Epithelial cell of proximal tubule (primary cell): Measurements from ENCODE around the gene TRIM44. TPM values are rescaled to one million over a fixed set of nuclear protein-coding genes. Genes with fewer than 3 reads are reported as not detected.
"Not testable (repeated sequence)": the region's sequence is repeated elsewhere in the genome, so short reads cannot be mapped to it uniquely, and the experiment has no call there.

ENCODE experiments used
- DNase-seq: peaks from one replicate; pipeline ENCODE4 v3.0.0-alpha.2; 2011; ENCODE audit warnings: low read depth
- H3K4me3 ChIP-seq: 2 replicates; pipeline ENCODE4 v1.5.1; 2011; ENCODE audit warnings: low read depth, mild to moderate bottlenecking, low read length
- total RNA-seq: library from RNA; depleted of rRNA; stranded (reverse); fragments of >200 nt; gene quantifications from 2 replicates; pipeline ENCODE4 v1.2.3, GENCODE V29; 2015
- TF ChIP-seq, protein P1 (sequence below): conservative IDR thresholded peaks from 2 replicates; pipeline ENCODE4 v1.5.1; 2012; ENCODE audit warnings: low read depth, mild to moderate bottlenecking, low read length

Gene TRIM44
- total RNA-seq, 1 donor from 2014 or later: 42.1 TPM

DNA sequence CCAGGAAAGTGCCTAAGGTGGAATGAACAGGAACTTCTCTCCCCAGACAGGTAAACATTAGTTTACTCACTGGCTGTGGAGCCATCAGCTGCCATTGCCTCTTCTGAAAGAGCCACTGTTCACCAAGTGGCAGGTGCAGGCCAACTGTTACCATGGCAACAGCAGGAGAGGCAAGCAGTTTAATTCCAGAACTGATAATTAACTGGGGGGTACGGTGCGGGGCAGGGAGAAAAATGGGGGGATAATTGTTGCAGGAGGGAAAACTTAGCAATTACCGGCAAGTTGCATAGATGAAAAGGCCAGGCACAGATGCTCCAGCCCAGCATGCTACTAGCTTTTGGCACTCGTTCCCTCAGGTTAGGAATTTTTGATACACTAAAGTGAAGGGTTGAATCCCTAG, 85.1 kb downstream of the TRIM44 start:
- TF ChIP-seq, protein P1, sequence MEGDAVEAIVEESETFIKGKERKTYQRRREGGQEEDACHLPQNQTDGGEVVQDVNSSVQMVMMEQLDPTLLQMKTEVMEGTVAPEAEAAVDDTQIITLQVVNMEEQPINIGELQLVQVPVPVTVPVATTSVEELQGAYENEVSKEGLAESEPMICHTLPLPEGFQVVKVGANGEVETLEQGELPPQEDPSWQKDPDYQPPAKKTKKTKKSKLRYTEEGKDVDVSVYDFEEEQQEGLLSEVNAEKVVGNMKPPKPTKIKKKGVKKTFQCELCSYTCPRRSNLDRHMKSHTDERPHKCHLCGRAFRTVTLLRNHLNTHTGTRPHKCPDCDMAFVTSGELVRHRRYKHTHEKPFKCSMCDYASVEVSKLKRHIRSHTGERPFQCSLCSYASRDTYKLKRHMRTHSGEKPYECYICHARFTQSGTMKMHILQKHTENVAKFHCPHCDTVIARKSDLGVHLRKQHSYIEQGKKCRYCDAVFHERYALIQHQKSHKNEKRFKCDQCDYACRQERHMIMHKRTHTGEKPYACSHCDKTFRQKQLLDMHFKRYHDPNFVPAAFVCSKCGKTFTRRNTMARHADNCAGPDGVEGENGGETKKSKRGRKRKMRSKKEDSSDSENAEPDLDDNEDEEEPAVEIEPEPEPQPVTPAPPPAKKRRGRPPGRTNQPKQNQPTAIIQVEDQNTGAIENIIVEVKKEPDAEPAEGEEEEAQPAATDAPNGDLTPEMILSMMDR: no peak
- H3K4me3 ChIP-seq: no peak overlapping the region
- DNase-seq: no peak

DNA sequence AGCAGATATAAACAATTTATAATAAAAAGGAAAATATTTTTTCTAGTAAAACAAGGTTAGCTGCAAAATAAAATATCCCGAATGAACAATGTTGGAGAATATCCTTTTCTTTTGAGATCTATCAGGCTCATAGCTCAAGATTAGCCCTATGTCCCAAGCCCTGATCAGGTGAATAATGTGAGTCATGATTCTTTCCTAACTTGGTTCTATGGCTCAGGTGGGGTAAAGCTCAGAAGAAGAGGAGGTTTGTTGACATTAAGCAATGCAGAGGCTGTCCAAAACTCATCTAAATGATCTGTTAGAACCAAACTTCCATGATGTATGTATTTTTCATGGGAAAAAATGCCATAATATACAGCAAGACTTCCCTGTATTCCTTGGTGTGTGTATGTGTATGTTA, 86.1 kb downstream of the TRIM44 start:
- no peak overlapping the region for H3K4me3 ChIP-seq
- no peak for DNase-seq
- TF ChIP-seq, protein P1: no peak

DNA sequence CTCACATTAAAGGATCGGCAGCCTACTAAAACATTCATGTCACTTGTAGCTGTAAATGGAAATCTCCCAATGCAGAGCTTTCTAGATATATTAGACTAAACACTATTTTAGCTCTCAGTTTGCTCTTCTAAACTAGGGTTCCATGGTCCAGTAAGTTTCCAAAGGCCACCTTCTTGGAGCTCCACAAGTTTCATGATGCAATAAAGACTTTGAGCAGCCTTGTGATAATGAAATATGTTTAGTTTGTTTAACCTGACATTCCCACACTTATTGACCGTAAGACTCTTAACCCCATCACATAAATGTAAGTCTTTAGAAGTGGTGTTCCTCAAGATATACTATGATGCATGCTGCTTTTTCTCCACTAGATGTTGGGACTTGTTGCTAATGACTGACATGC, 87.7 kb downstream of the TRIM44 start:
- TF ChIP-seq, protein P1: no peak
- no peak for DNase-seq
- no peak overlapping the region for H3K4me3 ChIP-seq

DNA sequence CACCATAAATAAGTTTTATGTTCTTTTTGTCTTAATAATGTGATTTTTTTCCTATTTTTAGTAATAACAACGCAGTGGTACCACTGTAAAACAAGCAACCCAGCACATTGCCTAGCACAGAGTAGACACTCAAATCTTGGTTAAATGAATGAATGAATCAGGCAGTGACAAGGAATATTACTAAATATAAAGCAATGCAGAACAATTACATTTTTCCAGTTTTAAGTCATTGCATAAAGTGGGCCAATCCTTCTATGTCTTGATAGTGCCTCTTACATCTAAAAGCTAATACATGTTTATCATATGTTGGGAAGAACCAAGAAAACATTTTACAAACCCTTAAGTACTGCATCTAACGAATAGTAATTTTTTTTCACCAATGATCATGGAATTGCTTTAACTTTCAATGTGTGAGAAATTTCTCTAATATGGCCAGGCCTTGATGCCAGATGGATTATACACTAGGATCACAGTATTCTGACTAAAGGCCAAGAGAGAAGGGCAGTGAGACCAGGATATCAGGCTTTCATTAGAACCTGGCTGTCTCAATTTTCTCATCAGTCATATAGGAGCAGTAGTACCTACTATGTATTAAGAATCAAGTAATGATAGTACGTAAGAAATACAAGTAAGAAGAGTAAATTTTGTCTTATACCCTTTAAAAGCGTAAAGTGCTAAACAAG, 88.5 kb downstream of the TRIM44 start:
- no peak overlapping the region for H3K4me3 ChIP-seq
- TF ChIP-seq, protein P1: no peak
- DNase-seq: no peak

DNA sequence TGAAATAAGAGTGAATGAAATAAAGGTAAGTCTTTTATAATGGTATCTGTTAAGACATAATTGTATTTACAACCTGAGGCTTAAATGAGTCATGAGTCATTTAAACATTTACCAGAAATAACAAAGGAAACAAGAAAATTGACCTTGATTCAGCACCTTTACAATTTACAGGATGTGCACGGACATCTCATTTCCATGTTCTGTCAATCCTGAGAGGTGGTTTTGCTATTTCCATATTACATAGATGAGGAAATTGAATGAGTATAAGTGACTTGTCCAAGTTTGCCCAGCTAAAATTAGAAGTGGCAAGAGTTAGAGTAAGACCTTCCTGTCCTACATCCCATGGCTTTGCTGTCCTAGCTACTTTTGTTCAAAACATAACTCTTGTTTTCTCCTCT, 89.1 kb downstream of the TRIM44 start:
- no peak for DNase-seq
- TF ChIP-seq, protein P1: no peak
- no peak overlapping the region for H3K4me3 ChIP-seq

DNA sequence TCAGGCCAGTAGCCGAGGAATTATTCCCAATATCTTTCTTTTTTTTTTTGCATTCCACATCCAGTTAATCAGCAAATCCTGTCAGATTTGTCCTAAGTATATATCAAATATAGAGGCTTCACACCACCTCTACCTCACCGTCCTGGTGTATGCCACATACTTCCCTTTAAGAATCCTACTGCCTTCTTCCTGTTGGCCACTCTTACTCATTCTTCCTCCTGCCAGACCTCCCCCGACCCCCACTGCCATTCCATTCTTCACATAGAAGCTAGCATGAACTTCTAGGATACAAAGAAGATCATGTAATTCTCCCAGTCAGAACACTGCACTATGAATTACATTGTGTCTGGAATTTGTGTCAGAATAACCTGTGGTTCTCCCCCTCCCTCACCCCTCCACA, 89.5 kb downstream of the TRIM44 start:
- no peak for DNase-seq
- H3K4me3 ChIP-seq: no peak overlapping the region
- TF ChIP-seq, protein P1: no peak

DNA sequence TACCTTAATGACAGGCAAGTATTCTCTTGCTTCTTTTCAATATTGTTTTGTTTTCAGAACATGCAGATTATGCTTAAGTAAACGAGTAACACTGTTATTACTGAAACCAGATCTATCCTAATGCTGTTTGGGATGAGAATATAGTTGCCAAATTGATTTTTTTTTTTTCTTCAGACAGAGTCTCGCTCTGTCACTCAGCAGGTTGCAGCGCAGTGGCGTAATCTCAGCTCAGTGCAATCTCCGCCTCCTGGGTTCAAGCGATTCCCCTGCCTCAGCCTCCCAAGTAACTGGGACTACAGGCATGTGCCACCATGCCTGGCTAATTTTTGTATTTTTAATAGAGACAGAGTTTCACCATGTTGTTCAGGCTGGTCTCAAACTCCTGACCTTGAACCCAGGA, 91.0 kb downstream of the TRIM44 start:
- not testable (repeated sequence) for DNase-seq, H3K4me3 ChIP-seq

DNA sequence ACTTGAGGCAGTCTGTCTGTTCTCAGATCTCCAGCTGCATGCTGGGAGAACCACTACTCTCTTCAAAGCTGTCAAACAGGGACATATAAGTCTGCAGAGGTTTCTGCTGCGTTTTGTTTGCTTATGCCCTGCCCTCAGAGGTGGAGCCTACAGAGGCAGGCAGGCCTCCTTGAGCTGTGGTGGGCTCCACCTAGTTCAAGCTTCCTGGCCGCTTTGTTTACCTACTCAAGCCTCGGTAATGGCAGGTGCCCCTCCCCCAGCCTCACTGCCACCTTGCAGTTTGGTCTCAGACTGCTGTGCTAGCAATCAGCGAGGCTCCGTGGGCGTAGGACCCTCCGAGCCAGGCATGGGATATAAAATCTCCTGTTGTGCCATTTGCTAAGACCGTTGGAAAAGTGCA, 97.4 kb downstream of the TRIM44 start:
- not testable (repeated sequence) for H3K4me3 ChIP-seq, DNase-seq
